Trophoblast cell (in vitro differentiated cells and primary cell): ENCODE measurements around the gene CHN2.

ENCODE experiments used
- DNase-seq, 2 donors: peaks; one replicate each; pipeline ENCODE4 v3.0.0-alpha.2; 2016
- H2AFZ ChIP-seq: 2 replicates; pipeline ENCODE4 v1.6.1; 2013; ENCODE audit warnings: low read length, moderate library complexity, mild to moderate bottlenecking; ENCODE audit not compliant: insufficient read depth, poor library complexity
- H2AK5ac ChIP-seq: 2 replicates; pipeline ENCODE4 v1.6.1; 2013; ENCODE audit warnings: mild to moderate bottlenecking, low read length
- H2BK120ac ChIP-seq: 2 replicates; pipeline ENCODE4 v1.6.1; 2013; ENCODE audit warnings: low read length, mild to moderate bottlenecking, moderate library complexity; ENCODE audit not compliant: insufficient read depth, poor library complexity
- H2BK12ac ChIP-seq: 2 replicates; pipeline ENCODE4 v1.6.1; 2013; ENCODE audit warnings: mild to moderate bottlenecking, low read length, moderate library complexity
- H2BK5ac ChIP-seq: 2 replicates; pipeline ENCODE4 v1.6.1; 2013; ENCODE audit warnings: low read length, low read depth, moderate library complexity, mild to moderate bottlenecking; ENCODE audit not compliant: poor library complexity
- H3K14ac ChIP-seq: 2 replicates; pipeline ENCODE4 v1.6.1; 2013; ENCODE audit warnings: mild to moderate bottlenecking, low read length
- H3K18ac ChIP-seq: 2 replicates; pipeline ENCODE4 v1.6.1; 2013; ENCODE audit warnings: mild to moderate bottlenecking, low read length
- H3K23ac ChIP-seq: 2 replicates; pipeline ENCODE4 v1.6.1; 2013; ENCODE audit warnings: low read length
- H3K27ac ChIP-seq: 2 replicates; pipeline ENCODE4 v1.5.1; 2013; ENCODE audit warnings: low read depth, mild to moderate bottlenecking, inconsistent platforms, low read length, moderate library complexity
- H3K27me3 ChIP-seq: 2 replicates; pipeline ENCODE4 v1.6.1; 2013; ENCODE audit warnings: inconsistent platforms, mild to moderate bottlenecking, low read length, moderate library complexity; ENCODE audit not compliant: insufficient read depth
- H3K36me3 ChIP-seq, 2 experiments: 1 replicate in 1 of 2; 2 replicates in 1 of 2; pipeline ENCODE4 v1.6.1; 2013; ENCODE audit warnings: low read length in 2 of 2, mild to moderate bottlenecking in 2 of 2, moderate library complexity in 1 of 2; ENCODE audit not compliant: insufficient read depth in 2 of 2, control insufficient read depth in 1 of 2
- H3K4ac ChIP-seq: 2 replicates; pipeline ENCODE4 v1.6.1; 2013; ENCODE audit warnings: low read depth, mild to moderate bottlenecking, low read length, moderate library complexity
- H3K4me1 ChIP-seq, 2 experiments: 1 replicate in 1 of 2; 2 replicates in 1 of 2; pipeline ENCODE4 v1.6.1; 2013; ENCODE audit warnings: low read length in 2 of 2, mild to moderate bottlenecking in 2 of 2, moderate library complexity in 1 of 2; ENCODE audit not compliant: insufficient read depth in 2 of 2, control insufficient read depth in 1 of 2
- H3K4me2 ChIP-seq: 2 replicates; pipeline ENCODE4 v1.6.1; 2013; ENCODE audit warnings: inconsistent platforms, mild to moderate bottlenecking, low read length, moderate library complexity
- H3K4me3 ChIP-seq: 2 replicates; pipeline ENCODE4 v1.5.1; 2013; ENCODE audit warnings: mild to moderate bottlenecking, low read depth, low read length, inconsistent platforms
- H3K79me1 ChIP-seq: one replicate; pipeline ENCODE4 v1.6.1; 2013; ENCODE audit warnings: low read length
- H3K79me2 ChIP-seq: 2 replicates; pipeline ENCODE4 v1.6.1; 2013; ENCODE audit warnings: low read length, mild to moderate bottlenecking; ENCODE audit not compliant: control insufficient read depth, insufficient read depth, poor library complexity
- H3K9ac ChIP-seq: 2 replicates; pipeline ENCODE4 v1.6.1; 2013; ENCODE audit warnings: mild to moderate bottlenecking, low read length
- H3K9me3 ChIP-seq: 2 replicates; pipeline ENCODE4 v1.6.1; 2013; ENCODE audit warnings: low read depth, mild to moderate bottlenecking, control low read depth, inconsistent platforms, low read length; ENCODE audit not compliant: insufficient read depth
- H4K12ac ChIP-seq: 2 replicates; pipeline ENCODE4 v1.6.1; 2013; ENCODE audit warnings: low read depth, mild to moderate bottlenecking, low read length, moderate library complexity
- H4K8ac ChIP-seq: 2 replicates; pipeline ENCODE4 v1.6.1; 2013; ENCODE audit warnings: low read depth, mild to moderate bottlenecking, low read length, moderate library complexity
- H4K91ac ChIP-seq: one replicate; pipeline ENCODE4 v1.6.1; 2013; ENCODE audit warnings: low read depth, mild to moderate bottlenecking, low read length, moderate library complexity
- WGBS: extraction: QIAGEN DNeasy Blood & Tissue Kit; methylation state at CpG from one replicate; pipeline ENCODE4 v1.1.7; 2013; ENCODE audit warnings: missing lambda C conversion rate; ENCODE audit not compliant: insufficient read length, insufficient coverage; ENCODE audit errors: extremely low coverage; 5-methylcytosine and 5-hydroxymethylcytosine counted together

Gene CHN2

DNA sequence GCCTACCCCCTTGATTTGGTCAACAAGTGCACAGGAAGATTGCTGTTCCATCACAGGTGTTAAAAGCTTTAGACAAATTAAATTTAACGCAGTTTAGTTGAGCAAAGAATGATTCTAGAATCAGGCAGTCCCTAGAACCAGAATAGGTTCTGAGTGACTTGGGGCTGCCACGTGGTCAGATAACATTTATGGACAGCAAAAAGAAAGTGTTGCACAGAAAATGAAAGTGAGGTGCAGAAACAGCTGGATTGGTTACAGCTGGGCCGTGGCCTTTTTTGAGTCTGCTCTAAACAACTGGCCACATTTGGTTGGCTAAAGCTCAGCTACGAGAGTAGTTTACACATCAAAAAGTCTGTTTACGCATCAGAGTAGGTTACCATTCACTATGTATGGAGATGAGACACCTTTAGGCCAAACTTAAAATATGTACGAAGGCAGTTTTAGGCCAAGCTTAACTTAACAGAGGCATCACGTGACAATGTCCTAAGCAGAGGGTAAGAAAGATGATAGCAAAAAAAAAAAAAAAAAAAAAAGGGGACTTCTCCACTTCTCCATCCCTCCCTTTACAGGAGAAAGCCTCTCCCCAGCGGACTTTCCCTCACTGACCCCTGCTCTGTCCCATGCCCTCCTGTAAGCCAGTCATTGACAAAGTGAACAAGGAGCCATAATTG lies 235.8 kb downstream of the CHN2 start:
- Histone ChIP-seq H3K27ac (no peak overlapping the region), H3K79me1 (no peaks in the 10 kb centered on the region), H3K27me3 (no peaks in the 10 kb centered on the region), H4K8ac (no peak overlapping the region), H3K9ac (no peak overlapping the region), H2BK120ac (no peak overlapping the region), H3K4me2 (no peak overlapping the region), H2BK5ac (no peak overlapping the region), H3K18ac (no peak overlapping the region), H3K4me3 (no peak overlapping the region), H3K23ac (no peak overlapping the region), H2AFZ (no peak overlapping the region), H3K4me1 (peaks cover 0 to 3% of the 10 kb centered on the region in 2 experiments), H2BK12ac (no peak overlapping the region), H4K12ac (no peak overlapping the region), H3K4ac (no peak overlapping the region), H3K14ac (no peak overlapping the region), H3K79me2 (no peaks in the 10 kb centered on the region), H3K9me3 (no peaks in the 10 kb centered on the region), H3K36me3 (peaks cover 0 to 5% of the 10 kb centered on the region in 2 experiments), H4K91ac (no peak overlapping the region), H2AK5ac (no peak overlapping the region)
- WGBS = no CpG with 5 or more reads among the region's 8 CpGs
- no peak for DNase-seq

DNA sequence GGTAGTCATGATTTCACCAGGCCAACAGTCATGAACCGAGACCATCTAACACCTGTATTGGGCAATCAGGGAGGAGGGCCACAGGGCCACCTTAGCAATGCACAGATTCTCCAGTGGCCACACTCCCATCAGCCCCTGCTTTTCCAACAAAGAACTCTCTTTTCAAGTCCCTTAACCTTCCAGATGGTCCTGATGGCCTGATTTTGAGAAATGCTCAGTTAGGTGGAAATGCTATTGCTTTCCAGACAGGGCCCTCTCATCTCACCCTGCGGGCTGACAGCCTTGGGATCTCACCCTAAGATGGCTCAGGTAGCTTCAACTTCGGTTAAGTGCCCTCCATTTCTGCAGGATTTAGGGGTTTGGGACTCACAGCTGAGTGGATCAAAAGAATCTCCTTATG lies 237.1 kb downstream of the CHN2 start:
- Histone ChIP-seq H3K27ac (no peak overlapping the region), H3K79me1 (no peaks in the 10 kb centered on the region), H3K4me1 (peaks cover 0 to 3% of the 10 kb centered on the region in 2 experiments), H3K9me3 (no peaks in the 10 kb centered on the region), H4K8ac (no peak overlapping the region), H4K12ac (no peak overlapping the region), H3K18ac (no peak overlapping the region), H2BK12ac (no peak overlapping the region), H3K4me2 (no peak overlapping the region), H2BK5ac (no peak overlapping the region), H4K91ac (no peak overlapping the region), H3K36me3 (peaks cover 0 to 5% of the 10 kb centered on the region in 2 experiments), H3K79me2 (no peaks in the 10 kb centered on the region), H3K9ac (no peak overlapping the region), H3K23ac (no peak overlapping the region), H2AFZ (no peak overlapping the region), H3K27me3 (no peaks in the 10 kb centered on the region), H3K4ac (no peak overlapping the region), H3K14ac (no peak overlapping the region), H2BK120ac (no peak overlapping the region), H3K4me3 (no peak overlapping the region), H2AK5ac (no peak overlapping the region)
- DNase-seq = no peak
- no CpG with 5 or more reads among the region's 3 CpGs for WGBS

DNA sequence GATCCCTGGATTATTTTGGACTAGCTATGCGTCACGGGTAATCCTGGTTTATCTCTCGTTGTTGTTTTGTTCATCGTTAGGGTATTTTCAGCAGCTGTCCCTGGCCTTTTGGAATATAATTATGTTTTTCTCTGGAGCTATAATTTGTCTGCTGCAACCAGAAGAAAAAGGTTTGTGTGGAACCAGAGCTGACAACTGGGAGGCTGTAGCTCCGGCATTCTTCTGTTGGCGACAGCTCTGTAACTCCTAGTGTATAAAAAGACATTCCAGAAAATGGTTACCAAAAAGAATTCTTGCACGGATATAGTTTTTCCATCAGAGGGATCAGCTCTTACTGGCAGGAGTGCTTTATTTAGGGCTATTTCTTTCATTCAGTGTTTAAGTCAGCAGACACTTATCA lies 238.1 kb downstream of the CHN2 start:
- H3K4me2 ChIP-seq = no peak overlapping the region
- no peak overlapping the region for H3K18ac ChIP-seq
- no peaks in the 10 kb centered on the region for H3K79me1 ChIP-seq
- no peak overlapping the region for H3K27ac ChIP-seq
- no peak overlapping the region for H3K9ac ChIP-seq
- no peak overlapping the region for H2AK5ac ChIP-seq
- no peak overlapping the region for H3K23ac ChIP-seq
- no peaks in the 10 kb centered on the region for H3K79me2 ChIP-seq
- H2BK12ac ChIP-seq = no peak overlapping the region
- H4K91ac ChIP-seq = no peak overlapping the region
- no peak overlapping the region for H4K8ac ChIP-seq
- peaks cover 0 to 5% of the 10 kb centered on the region in 2 experiments for H3K36me3 ChIP-seq
- H3K4me1 ChIP-seq = peaks cover 0 to 3% of the 10 kb centered on the region in 2 experiments
- H3K9me3 ChIP-seq = no peaks in the 10 kb centered on the region
- H2AFZ ChIP-seq = no peak overlapping the region
- DNase-seq = no peak
- H4K12ac ChIP-seq = no peak overlapping the region
- WGBS = no CpG with 5 or more reads among the region's 7 CpGs
- no peak overlapping the region for H3K4me3 ChIP-seq
- no peaks in the 10 kb centered on the region for H3K27me3 ChIP-seq
- no peak overlapping the region for H2BK5ac ChIP-seq
- H3K4ac ChIP-seq = no peak overlapping the region
- H3K14ac ChIP-seq = no peak overlapping the region
- H2BK120ac ChIP-seq = no peak overlapping the region

DNA sequence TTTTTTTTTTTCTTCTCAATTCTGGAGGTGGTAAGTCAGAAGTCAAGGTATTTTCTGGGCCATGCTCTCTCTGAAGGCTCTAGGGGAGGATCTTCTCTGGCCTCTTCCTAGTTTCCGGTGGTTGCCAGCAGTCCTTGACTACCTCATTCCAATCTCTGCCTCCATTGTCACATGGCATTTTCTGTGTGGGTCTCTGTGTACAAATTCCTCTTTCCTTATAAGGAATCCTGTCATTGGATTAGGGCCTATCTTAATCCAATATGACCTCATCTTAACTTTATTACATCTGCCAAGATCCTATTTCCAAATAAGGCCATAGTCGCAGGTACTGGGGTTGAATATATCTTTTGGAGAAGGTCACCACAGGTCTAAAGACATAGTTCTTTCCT lies 239.8 kb downstream of the CHN2 start:
- no peaks in the 10 kb centered on the region for H3K9me3 ChIP-seq
- no peak overlapping the region for H3K9ac ChIP-seq
- H3K14ac ChIP-seq = no peak overlapping the region
- peaks cover 0 to 3% of the 10 kb centered on the region in 2 experiments for H3K4me1 ChIP-seq
- no peaks in the 10 kb centered on the region for H3K27me3 ChIP-seq
- no peak for DNase-seq
- no peak overlapping the region for H2AK5ac ChIP-seq
- H2AFZ ChIP-seq = no peak overlapping the region
- no peak overlapping the region for H4K91ac ChIP-seq
- H3K4me3 ChIP-seq = no peak overlapping the region
- H3K23ac ChIP-seq = no peak overlapping the region
- H2BK12ac ChIP-seq = no peak overlapping the region
- no peak overlapping the region for H3K27ac ChIP-seq
- no peak overlapping the region for H2BK5ac ChIP-seq
- H3K79me1 ChIP-seq = no peaks in the 10 kb centered on the region
- H2BK120ac ChIP-seq = no peak overlapping the region
- no peaks in the 10 kb centered on the region for H3K79me2 ChIP-seq
- no peak overlapping the region for H3K4me2 ChIP-seq
- no CpG with 5 or more reads among the region's 2 CpGs for WGBS
- no peak overlapping the region for H4K8ac ChIP-seq
- H3K18ac ChIP-seq = no peak overlapping the region
- no peak overlapping the region for H3K4ac ChIP-seq
- no peak overlapping the region for H4K12ac ChIP-seq
- peaks cover 0 to 3% of the 10 kb centered on the region in 2 experiments for H3K36me3 ChIP-seq
